H1 (cell line): ENCODE results near the gene PRKAR1B. TPM values are rescaled to one million over a fixed set of nuclear protein-coding genes. Genes with fewer than 3 reads are reported as not detected.

Experiments used
- CTCF ChIP-seq, 3 experiments: IDR thresholded peaks; 1 replicate in 2 of 3; 2 replicates in 1 of 3; pipeline versions ENCODE4 v1.5.1 to v1.6.1; 2011; ENCODE audit warnings: low read length in 3 of 3, mild to moderate bottlenecking in 3 of 3, inconsistent platforms in 2 of 3, low read depth in 1 of 3, moderate library complexity in 1 of 3; ENCODE audit not compliant: insufficient read depth in 1 of 3; ENCODE audit errors: control extremely low read depth in 1 of 3
- RAD21 ChIP-seq, 2 experiments: IDR thresholded peaks in 1 of 2; conservative IDR thresholded peaks in 1 of 2; 2 replicates each; pipeline ENCODE4 v1.6.1; 2011; ENCODE audit warnings: low read depth in 2 of 2, low read length in 2 of 2, improper control_type of control experiment in 1 of 2, inconsistent platforms in 1 of 2, mild to moderate bottlenecking in 1 of 2, moderate library complexity in 1 of 2
- polyA plus RNA-seq, 7 experiments: library from polyadenylated mRNA; depleted of rRNA in 3 of 7; stranded (reverse) in 5 of 7; unstranded in 2 of 7; fragments of >200 nt in 5 of 7; fragments of 200-250 nt in 2 of 7; gene quantifications; 1 replicate in 5 of 7; 2 replicates in 1 of 7; 4 replicates in 1 of 7; pipeline versions ENCODE4 v1.2.1 to v1.2.3, GENCODE V29; 2011 to 2013; ENCODE audit warnings: missing spikeins in 2 of 7, mixed read lengths in 2 of 7
- total RNA-seq: library from RNA; stranded (reverse); fragmentation: NEBNext Ultra II Directional; extraction: Animal tissue kit (Norgen Biotek cat#: 25700); gene quantifications from 2 replicates; pipeline ENCODE4 v1.2.1, GENCODE V29; 2021

The PRKAR1B gene
- total and polyA plus RNA-seq, 2 of the 8 experiments (the other 6 are each of a cell fraction or from before 2014, with no cell fraction given), result 12.3 to 55.7 TPM

- TF ChIP-seq RAD21 (IDR thresholded peaks at IDR 0.05 in 1 of 2, conservative IDR thresholded peaks at IDR 0.05 in 1 of 2; ENCODE audit: low read depth in 2 of 2, low read length in 2 of 2) (no peak), CTCF (IDR thresholded peaks at IDR 0.05; ENCODE audit: control extremely low read depth in 1 of 3, insufficient read depth in 1 of 3, low read depth in 1 of 3, low read length in 3 of 3) (no peak)
Observed at GRCh38 chr7:594920-595620, 132.0 kb downstream of the PRKAR1B start (continued).
